HG03175 (cell line): ENCODE measurements around the gene ADARB2.
"Not testable (repeated sequence)": the region's sequence is repeated elsewhere in the genome, so short reads cannot be mapped to it uniquely, and the experiment has no call there.

Source experiments
- ATAC-seq: cut with Tn5 transposase; IDR thresholded peaks from one replicate; pipeline ENCODE4 v1.9.1; 2021; ENCODE audit warnings: mild to moderate bottlenecking, moderate library complexity; ENCODE audit not compliant: unreplicated experiment

Gene ADARB2

GRCh38 chr10:1249142-1249920, 488.0 kb downstream of the ADARB2 start:
- no peak for ATAC-seq

- not testable (repeated sequence) for ATAC-seq
These were observed 489.1 kb downstream of the ADARB2 start for GRCh38 chr10:1248262-1248630.

- ATAC-seq: no peak
These were observed 489.6 kb downstream of the ADARB2 start for GRCh38 chr10:1247598-1248261.

GRCh38 chr10:1244493-1244892, 492.8 kb downstream of the ADARB2 start:
- no peak for ATAC-seq

- ATAC-seq: no peak
These were observed 493.7 kb downstream of the ADARB2 start for GRCh38 chr10:1243486-1244234.

- no peak for ATAC-seq
These were observed 494.4 kb downstream of the ADARB2 start for GRCh38 chr10:1242975-1243374.

- no peak for ATAC-seq
These were observed 495.1 kb downstream of the ADARB2 start for GRCh38 chr10:1241973-1242935.

GRCh38 chr10:1241322-1241890, 495.9 kb downstream of the ADARB2 start:
- ATAC-seq: no peak

GRCh38 chr10:1240341-1240775, 497.0 kb downstream of the ADARB2 start:
- ATAC-seq: no peak

- ATAC-seq: no peak
These were observed 504.3 kb downstream of the ADARB2 start for GRCh38 chr10:1233031-1233430.

GRCh38 chr10:1232164-1232911, 505.0 kb downstream of the ADARB2 start:
- ATAC-seq: no peak

- no peak for ATAC-seq
These were observed 506.6 kb downstream of the ADARB2 start for GRCh38 chr10:1230592-1231275.

- no peak for ATAC-seq
These were observed 507.2 kb downstream of the ADARB2 start for GRCh38 chr10:1230138-1230537.

- no peak for ATAC-seq
These were observed 507.8 kb downstream of the ADARB2 start for GRCh38 chr10:1229574-1229973.

GRCh38 chr10:1229116-1229515, 508.2 kb downstream of the ADARB2 start:
- ATAC-seq: no peak

GRCh38 chr10:1228467-1228975, 508.8 kb downstream of the ADARB2 start:
- no peak for ATAC-seq

GRCh38 chr10:1227510-1228402, 509.6 kb downstream of the ADARB2 start:
- no peak for ATAC-seq

GRCh38 chr10:1226907-1227306, 510.4 kb downstream of the ADARB2 start:
- not testable (repeated sequence) for ATAC-seq
